Breast epithelium (tissue), 4 donors: ENCODE results near the gene CCDC85B. TPM values are rescaled to one million over a fixed set of nuclear protein-coding genes. Genes with fewer than 3 reads are reported as not detected.

Experiments used
- DNase-seq, 2 donors: peaks; one replicate each; pipeline ENCODE4 v3.0.0-alpha.2; 2019; ENCODE audit warnings: low spot score in 2 of 2
- H3K27ac ChIP-seq, 2 donors: fragments of 200-600 bp; sonication (generic) in 1 of 2; one replicate each; pipeline ENCODE4 v1.5.1; 2016 to 2019; ENCODE audit warnings: mild to moderate bottlenecking in 1 of 2
- H3K27me3 ChIP-seq, 2 donors: fragments of 200-600 bp; sonication (generic) in 1 of 2; one replicate each; pipeline versions ENCODE4 v1.5.1 to v1.6.0; 2017 to 2019; ENCODE audit warnings: control low read depth in 1 of 2, mild to moderate bottlenecking in 1 of 2
- H3K36me3 ChIP-seq: fragments of 200-600 bp; one replicate; pipeline ENCODE4 v1.5.1; 2019
- H3K4me1 ChIP-seq, 2 donors: fragments of 200-600 bp; sonication (generic); one replicate each; pipeline ENCODE4 v1.5.1; 2016 to 2019; ENCODE audit warnings: control low read depth in 1 of 2
- H3K4me3 ChIP-seq, 3 donors: fragments of 200-600 bp; sonication (generic); 1 replicate in 2 of 3; 2 replicates in 1 of 3; pipeline ENCODE4 v1.5.1; 2016 to 2019; ENCODE audit warnings: mild to moderate bottlenecking in 3 of 3, moderate library complexity in 2 of 3
- H3K9me3 ChIP-seq, 2 donors: fragments of 200-600 bp; sonication (generic) in 1 of 2; one replicate each; pipeline ENCODE4 v1.5.1; 2016 to 2019; ENCODE audit warnings: control low read depth in 1 of 2
- CTCF ChIP-seq, 3 donors: fragments of 450-650 bp; IDR thresholded peaks; one replicate each; pipeline ENCODE4 v1.5.1; 2016 to 2017; ENCODE audit warnings: antibody characterized with exemption in 3 of 3, mild to moderate bottlenecking in 3 of 3, moderate library complexity in 3 of 3
- POLR2A ChIP-seq: fragments of 450-650 bp; IDR thresholded peaks from one replicate; pipeline ENCODE4 v1.6.1; 2016; ENCODE audit warnings: antibody characterized with exemption, mild to moderate bottlenecking, moderate library complexity
- POLR2AphosphoS5 ChIP-seq, 3 donors: sonication (generic); formaldehyde crosslinking; IDR thresholded peaks; one replicate each; pipeline ENCODE4 v1.6.1; 2017; ENCODE audit warnings: antibody characterized with exemption in 3 of 3
- intact Hi-C: fragments of 100-400 bp; cut with DNase I; formaldehyde crosslinking; loops from one replicate; pipeline ENCODE4 v1.15.1; 2023; ENCODE audit warnings: low total_unique reads
- total RNA-seq, 3 donors: library from RNA; depleted of rRNA; stranded (reverse); fragments of >200 nt; gene quantifications; one replicate each; pipeline ENCODE4 v1.1.0, GENCODE V29; 2016

CCDC85B gene
- total RNA-seq, 3 donors from 2014 or later: 30.3 to 91.1 (median 41.9) TPM

- intact Hi-C loops: no loop called here
- H3K27ac ChIP-seq: no peak overlapping the region
- TF ChIP-seq POLR2AphosphoS5 (IDR thresholded peaks at IDR 0.05) (no peak), CTCF (IDR thresholded peaks at IDR 0.05) (no peak), POLR2A (no peak)
- H3K4me3 ChIP-seq: no peak overlapping the region
- H3K4me1 ChIP-seq: peaks cover 3 to 8% of the 10 kb centered on the region in 2 donors
- no peak for DNase-seq
- no peaks in the 10 kb centered on the region for H3K36me3 ChIP-seq
- peaks cover 0 to 8% of the 10 kb centered on the region in 2 donors for H3K9me3 ChIP-seq
- no peaks in the 10 kb centered on the region for H3K27me3 ChIP-seq
Observed at GRCh38 chr11:65851811-65852507, 38.5 kb upstream of the CCDC85B start.

GRCh38 chr11:65852508-65853245 is 37.8 kb upstream of the CCDC85B start:
- H3K27me3 ChIP-seq: no peaks in the 10 kb centered on the region
- TF ChIP-seq POLR2AphosphoS5 (IDR thresholded peaks at IDR 0.05): no peak
- TF ChIP-seq POLR2A: no peak
- no peak for TF ChIP-seq CTCF (IDR thresholded peaks at IDR 0.05)
- H3K4me1 ChIP-seq: peaks cover 3 to 8% of the 10 kb centered on the region in 2 donors
- intact Hi-C loops: no loop called here
- H3K36me3 ChIP-seq: no peaks in the 10 kb centered on the region
- no peak for DNase-seq
- no peak overlapping the region for H3K4me3 ChIP-seq
- H3K27ac ChIP-seq: no peak overlapping the region
- peaks cover 0 to 8% of the 10 kb centered on the region in 2 donors for H3K9me3 ChIP-seq

- no peaks in the 10 kb centered on the region for H3K36me3 ChIP-seq
- intact Hi-C loops: no loop called here
- H3K27me3 ChIP-seq: no peaks in the 10 kb centered on the region
- TF ChIP-seq POLR2AphosphoS5 (IDR thresholded peaks at IDR 0.05) (no peak), POLR2A (no peak)
- no peak overlapping the region for H3K4me3 ChIP-seq
- H3K4me1 ChIP-seq: peaks cover 3 to 8% of the 10 kb centered on the region in 2 donors
- DNase-seq: no peak
- peaks cover 0 to 8% of the 10 kb centered on the region in 2 donors for H3K9me3 ChIP-seq
- H3K27ac ChIP-seq: no peak overlapping the region
Observed at GRCh38 chr11:65853246-65853979, 37.1 kb upstream of the CCDC85B start.

- no peak overlapping the region for H3K4me3 ChIP-seq
- H3K4me1 ChIP-seq: peaks cover 3 to 8% of the 10 kb centered on the region in 2 donors
- DNase-seq: no peak
- no peaks in the 10 kb centered on the region for H3K27me3 ChIP-seq
- no peak for TF ChIP-seq POLR2A
- TF ChIP-seq CTCF (IDR thresholded peaks at IDR 0.05): no peak
- no peak for TF ChIP-seq POLR2AphosphoS5 (IDR thresholded peaks at IDR 0.05)
- H3K36me3 ChIP-seq: no peaks in the 10 kb centered on the region
- peaks cover 0 to 8% of the 10 kb centered on the region in 2 donors for H3K9me3 ChIP-seq
- intact Hi-C loops: no loop called here
- H3K27ac ChIP-seq: no peak overlapping the region
Observed at GRCh38 chr11:65854161-65854592, 36.3 kb upstream of the CCDC85B start.

GRCh38 chr11:65854852-65855837 is 35.3 kb upstream of the CCDC85B start:
- no peak overlapping the region for H3K27ac ChIP-seq
- H3K36me3 ChIP-seq: no peaks in the 10 kb centered on the region
- no peak for DNase-seq
- H3K4me3 ChIP-seq: no peak overlapping the region
- TF ChIP-seq POLR2AphosphoS5 (IDR thresholded peaks at IDR 0.05) (no peak), POLR2A (no peak), CTCF (IDR thresholded peaks at IDR 0.05) (no peak)
- intact Hi-C loops: no loop called here
- peaks cover 0 to 8% of the 10 kb centered on the region in 2 donors for H3K9me3 ChIP-seq
- no peaks in the 10 kb centered on the region for H3K27me3 ChIP-seq
- peaks cover 3 to 8% of the 10 kb centered on the region in 2 donors for H3K4me1 ChIP-seq
